ENCODE results near the gene CHCHD6.

CHCHD6 gene

DNA sequence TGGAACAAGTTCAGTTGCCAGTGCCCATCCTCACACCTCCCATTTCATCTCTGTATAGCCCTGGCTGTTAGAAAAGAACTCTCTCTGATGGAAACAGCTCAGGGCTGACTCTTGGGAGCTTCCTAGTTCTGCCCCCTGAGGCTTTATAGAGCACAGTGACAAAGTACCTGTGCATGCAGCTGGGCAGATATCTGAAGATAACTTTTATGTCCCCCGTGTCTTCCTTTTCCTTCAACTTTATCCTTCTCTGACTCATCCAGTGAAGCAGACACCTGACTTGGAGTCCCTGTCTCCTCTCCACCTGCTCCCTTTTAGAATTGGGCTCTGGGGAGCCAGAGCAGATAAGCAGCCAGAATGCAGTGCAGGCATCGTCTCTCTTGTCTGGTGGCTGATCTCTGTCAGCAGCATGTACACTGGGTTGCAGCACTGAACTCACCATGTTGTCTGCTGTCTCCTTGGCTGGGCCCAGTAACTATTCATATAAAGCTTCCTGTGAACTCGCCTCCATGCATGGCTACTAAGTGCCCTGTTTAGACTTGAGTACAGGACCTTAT lies 225.0 kb downstream of the CHCHD6 start:
- DNase-seq, result no peak

DNA sequence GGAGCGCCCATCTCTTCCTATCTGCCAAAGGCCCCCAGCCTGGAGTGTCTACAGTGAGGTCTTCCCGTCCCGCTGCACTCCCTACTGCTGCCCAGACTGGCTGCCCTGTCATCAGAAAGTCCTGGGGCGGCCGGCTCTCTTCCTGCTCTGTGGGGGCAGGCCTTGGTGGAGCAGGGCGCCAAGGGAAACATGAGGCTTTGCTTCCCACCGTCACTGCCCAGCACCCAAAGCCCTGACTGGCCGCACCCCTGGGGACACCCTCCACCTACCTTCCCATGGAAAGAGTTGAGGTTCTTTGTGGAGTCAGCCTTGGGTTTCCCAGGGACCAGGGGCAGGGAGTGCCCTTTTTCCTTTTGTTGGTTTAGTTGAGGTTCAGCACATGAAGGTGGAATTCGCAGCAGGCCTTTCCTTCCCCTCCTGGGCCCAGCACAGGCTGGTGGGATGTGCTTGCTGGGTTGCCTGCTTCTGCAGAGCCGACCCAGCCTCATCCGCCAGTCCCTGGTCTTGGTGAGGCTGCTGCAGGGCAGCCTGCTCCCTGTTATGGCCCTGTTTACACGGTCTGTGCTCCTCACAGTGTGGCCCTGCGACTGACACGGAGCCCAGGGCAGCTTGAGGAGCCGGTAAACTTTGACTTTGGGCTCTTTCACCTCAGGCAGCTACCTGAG lies 227.0 kb downstream of the CHCHD6 start:
- DNase-seq, result no peak

DNA sequence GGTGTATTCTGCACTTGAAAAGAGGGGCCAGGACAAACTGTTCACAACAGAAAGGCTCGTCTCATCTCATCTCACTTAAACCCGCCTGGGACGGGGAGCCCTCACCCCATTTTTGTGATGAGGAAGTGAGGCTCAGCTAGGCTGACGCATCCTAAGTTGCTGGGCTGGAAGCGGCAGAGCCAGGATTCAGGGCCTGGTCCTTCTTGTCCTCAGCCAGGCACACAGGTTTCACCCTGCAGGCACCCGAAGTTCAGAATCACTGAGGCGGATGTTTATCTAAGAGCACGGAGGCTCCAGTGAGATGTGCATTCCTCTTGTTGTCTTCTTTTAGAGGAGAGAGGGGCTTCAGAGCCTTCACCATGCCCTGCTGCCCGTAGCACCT lies 227.8 kb downstream of the CHCHD6 start:
- no peak for DNase-seq

DNA sequence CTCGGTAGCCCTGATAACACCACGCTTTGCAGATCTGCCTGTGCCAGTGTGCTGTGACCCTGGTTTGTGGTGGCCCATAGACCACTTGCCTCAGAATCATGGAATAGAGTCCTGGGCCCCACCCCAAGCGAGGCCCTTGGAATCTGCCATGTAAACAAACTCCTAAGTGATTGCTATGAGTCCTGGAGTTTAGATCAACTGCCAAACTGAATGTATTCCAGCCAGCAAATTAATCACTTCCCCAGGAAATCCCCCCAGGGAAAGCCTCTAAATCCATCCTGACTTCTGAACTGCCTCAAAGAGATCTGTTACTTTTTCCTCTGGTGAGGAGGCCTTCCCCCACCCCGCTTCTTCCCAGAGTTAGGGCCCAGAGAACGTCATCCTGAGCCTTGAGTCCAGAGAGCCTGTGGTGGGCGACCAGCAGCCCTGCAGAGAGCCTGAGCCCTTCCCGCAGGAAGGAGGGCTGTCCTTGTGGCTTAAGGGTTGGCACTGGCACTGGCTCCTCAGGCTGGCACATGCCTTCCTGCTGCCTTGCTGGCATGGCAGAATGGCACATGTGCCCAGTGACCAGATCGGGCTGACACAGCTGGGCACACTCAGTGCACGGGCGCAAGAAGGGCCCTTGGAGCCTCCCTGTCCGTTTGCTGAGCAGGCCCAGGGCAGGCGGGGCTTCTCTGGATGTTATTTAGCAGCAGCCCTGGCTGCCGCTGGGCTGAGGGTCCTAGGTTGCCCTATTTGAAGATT lies 228.3 kb downstream of the CHCHD6 start:
- no peak for DNase-seq

DNA sequence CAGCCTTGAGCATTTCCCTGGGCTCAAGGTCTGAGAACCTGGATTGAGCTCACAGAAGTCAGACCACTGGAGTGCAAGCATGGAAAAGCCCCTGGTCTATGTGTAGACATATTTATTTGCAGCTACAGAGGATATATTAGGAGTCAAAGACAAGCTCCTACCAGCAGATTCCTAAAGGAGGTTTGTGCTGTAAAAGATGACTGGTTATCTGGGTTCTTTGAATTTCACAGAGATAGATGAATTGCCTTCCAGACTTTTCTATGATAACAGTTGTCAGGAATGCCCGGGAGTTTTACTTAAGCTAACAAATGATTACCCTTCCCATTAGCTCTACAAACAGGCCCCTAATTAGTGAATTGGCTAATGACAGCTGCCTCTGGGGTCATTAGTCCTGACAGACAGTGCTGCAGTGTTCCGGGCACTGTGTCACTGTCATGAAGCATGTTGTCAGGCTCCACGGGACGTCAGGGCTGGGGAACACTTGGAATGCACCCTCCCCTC lies 230.0 kb downstream of the CHCHD6 start:
- no peak for DNase-seq

DNA sequence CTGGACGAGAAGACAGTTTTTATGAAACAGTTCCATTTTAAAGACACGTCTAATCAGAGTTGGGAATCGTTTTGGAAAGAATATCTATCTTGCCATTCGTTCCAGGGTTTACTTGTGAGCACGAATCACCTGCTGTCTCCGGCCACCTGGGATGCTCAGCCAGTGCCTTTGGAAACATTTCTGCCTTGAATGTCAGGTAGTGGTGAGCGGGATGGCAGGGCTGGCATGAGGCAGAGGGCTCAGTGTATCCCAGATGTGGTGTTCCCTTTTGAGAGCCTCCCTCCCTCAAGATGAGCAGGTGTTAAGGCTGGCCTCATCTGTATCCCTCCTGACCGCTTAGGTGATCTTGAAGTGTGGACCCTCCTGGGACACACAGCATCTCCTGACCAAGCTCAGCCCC lies 231.0 kb downstream of the CHCHD6 start:
- DNase-seq, result no peak

DNA sequence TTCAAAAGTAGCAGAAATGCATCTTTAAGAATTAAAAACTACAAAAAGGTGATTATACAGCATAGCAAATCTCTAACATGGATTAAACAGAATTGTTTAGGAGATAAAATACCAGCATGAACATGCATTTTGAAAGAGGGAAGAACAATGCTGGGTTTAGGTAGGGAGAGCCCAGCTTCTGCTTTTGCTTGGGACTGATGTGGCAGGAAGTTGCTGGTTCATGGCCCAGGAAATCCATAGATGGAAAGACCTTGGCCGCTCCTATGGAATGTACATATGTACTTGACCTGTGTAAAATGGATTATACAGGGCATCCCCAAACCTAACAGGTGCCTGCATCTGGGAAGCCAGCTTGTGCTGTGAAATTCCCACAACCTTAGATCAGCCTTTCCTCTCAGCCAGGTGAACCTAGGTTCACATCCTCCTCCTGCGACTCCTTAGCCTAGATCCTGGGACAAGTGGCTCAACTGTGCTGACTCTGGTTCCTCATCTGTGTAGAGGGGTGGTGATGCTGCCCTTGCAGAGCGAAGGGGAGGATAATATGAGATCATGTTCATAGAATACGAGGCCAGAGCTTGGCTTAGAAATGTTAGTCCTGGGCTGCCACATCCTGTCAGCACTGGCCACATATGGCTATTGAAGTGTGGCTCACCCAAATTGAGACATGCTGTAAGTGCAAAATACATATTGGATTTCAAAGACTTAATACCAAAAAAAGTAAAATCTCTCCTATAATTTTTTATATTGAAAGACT lies 231.9 kb downstream of the CHCHD6 start:
- no peak for DNase-seq

DNA sequence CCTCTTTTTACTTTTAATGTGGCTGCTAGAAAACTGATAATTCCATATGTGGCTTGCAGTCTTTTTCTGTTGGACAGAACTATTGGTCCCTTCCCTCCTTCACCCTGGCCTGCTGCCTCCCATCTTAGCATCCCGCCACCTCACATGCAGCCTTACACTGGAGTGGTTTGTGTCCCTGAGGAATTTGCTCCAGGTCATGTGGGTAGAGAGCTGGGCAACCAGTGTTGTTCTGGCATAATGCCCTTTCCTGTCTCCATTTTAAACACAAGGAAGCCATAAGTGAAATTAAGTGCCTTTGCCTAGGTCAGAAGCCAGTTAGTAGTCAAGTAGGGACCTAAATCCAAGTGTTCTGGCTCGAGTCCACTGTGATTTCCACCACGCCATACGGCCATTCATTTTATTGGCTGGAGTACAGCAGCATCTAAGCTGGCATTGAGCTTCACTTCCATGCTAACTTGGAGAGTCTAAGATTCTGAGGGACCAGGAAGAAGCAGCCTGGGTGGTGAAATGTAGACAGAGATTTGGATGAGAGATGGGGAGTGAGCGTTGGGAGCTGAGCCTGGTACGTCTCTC lies 232.9 kb downstream of the CHCHD6 start:
- DNase-seq, result no peak

DNA sequence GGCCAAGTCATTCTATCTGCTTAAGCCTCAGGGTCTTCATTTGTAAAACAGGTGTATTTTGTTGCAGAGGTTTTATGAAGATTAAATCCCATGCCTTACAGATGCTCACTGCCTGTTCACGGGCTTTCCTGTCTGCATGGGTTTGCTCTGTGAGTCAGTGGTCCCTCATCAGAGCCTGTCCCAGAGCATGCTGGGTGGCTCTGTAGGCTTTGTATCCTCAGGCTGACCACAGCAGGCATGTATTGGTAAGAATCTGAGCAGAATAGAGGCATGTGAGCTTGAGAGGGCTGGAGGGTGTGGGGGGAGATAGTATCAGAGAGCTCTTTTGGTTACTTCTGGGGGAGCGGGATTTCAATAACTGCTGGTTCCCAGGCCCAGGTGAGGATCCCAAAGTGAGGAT lies 233.5 kb downstream of the CHCHD6 start:
- no peak for DNase-seq

DNA sequence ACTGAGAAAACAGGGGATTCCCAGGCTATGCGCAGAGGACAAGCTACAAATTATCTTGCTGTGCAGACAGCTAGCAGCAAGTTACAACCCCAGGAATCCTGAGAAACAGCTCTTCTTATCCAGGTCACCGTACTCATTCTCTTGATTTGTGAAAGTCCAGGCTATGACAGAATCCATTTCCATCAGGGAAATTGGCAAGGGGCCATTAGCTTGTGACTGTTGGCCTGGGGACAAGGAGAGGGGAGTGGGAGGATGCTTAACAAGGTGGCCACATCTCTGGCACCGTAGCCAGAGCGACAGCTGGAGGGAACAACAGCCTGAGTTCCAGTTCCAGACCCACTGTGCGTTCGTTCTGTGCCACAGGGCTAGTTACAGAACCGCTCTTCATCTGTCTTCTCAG lies 233.9 kb downstream of the CHCHD6 start:
- DNase-seq, result no peak

DNA sequence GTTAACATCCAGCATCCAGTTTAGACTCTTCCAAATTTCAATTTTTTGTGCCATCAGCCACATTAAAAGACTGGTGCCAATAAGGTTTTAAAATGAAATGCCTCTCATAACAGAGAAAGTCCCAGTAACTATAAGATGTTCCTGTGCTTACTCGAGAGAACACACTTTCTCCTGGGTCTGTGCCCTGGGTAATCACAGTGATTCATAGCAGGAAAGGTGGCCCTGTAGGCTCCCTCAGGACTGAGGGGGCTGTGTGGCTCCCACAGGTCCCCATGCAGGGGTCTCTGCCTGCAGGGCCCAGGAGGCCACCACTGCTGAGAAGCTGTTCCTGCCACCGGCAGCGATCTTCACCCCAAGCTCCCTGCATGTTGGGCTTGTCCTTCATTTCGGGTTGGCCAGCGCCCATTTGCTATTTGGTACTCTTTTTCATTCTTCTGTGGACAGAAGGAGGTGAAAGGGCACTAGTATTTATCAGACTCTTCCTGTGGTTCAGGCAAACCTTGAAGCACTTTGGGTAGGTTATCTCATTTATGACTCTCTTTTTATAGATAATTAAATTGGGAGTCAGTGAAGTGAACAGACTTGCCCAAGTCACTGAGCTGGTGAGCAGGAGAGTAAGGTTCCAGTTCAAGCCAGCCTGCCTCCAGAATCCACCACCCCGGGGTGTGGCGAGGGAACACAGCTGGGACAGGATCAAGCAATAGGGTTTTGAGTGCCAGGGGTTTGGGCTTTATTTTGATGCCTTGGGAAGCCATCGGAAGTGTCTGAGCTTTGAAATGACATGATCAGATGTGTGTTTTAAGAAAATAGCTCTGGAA lies 234.7 kb downstream of the CHCHD6 start:
- no peak for DNase-seq

DNA sequence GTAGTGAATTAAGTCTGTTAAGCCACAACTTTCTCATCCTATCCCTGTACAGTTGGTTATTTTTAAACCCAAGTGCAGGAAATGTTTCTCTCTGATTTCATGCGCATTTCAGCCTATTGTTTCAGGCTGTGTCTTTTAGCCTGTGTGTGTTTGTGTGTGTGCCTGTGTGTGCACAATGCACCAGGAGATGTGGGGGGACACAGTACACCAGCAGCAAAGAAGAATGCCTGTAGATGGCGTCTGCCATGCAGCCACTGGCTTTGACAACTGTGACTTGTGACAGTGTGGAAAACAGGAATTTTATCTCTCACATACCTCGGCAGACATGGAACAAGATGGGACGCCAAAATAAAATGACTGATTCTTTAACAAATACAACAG lies 235.3 kb downstream of the CHCHD6 start:
- DNase-seq, result no peak

DNA sequence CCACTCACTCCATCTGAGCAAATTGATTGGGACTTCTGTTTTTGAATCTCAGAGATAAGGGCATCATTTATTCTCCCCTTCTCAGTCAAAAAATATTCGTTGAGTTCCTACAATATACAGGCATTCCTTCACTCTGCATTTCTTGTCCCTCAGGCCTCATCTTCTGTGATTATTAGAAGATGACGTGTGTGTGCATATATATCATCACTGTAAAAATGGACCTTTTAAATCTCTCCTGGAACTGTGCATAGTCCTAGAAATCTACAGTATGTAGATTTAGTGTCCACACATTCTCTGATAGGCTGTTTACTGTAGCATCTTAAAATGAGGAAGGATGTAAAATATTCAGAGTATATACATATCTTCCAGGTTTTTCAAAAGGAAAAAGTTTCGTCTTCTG lies 235.7 kb downstream of the CHCHD6 start:
- no peak for DNase-seq

DNA sequence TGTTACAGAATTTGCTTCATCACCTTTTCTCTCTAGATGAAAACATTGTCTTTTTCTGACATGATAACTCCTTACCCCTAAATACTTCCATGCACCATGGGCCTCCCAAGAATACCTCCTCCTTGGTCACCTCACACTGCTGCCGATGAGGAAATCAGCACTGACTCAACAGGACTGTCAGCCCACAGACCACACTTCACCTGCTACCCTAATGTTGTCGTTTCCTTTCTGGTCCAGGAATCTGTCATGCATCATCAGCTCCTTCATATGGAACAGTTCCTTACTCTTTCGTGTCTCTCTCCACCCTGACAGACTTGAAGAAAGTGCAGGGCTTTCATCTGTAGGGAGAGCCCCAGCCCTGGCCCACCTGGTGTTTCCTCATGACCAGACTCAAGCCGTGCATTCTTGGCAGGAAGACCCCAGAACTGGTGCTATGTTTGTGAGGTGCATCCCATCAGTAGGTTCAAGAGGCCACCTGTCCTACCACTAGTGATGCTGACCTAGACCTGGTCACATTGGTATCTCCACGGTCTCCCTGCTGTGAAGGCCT lies 237.8 kb downstream of the CHCHD6 start:
- no peak for DNase-seq

DNA sequence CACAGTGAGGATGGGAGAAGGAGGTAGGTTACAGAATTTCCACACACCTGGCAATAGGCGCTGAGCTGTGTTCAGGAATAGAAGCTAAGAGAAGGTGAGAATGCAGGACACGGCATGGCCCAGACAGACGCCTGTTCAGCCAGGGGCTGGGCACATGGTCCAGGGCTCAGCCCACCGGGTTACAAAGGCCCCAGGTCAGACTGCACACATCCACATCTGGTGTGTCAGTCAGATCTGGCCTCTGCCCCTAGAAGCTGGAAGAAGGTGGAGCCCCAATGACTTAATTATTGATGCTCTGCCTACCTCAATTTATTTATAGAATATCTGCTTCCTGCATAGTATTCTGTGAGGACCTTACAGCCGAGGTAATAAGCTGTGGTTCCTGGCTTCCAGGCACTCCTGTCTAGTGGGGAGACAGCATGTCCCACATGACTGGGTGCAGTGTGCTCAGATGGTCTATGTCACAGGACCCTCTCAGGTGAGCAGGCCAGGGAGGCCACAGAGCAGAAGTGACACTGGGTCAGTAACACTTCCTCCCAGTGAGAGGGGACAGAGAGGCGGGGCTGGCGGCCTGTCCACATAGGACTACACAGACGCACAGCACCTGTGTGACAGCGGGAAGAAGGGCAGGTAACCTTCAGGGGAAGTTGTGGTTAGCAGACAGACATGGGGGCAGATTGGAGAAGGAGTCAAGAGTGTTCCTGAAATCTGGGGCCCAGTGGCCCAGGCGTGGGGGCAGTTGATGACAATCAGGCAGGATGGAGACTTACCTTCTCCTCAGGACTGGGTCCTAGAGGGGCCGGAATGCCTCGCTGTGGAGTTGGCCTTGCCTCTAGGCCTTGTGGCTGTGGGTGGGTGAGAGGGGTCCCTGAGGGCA lies 240.3 kb downstream of the CHCHD6 start:
- DNase-seq, result no peak

DNA sequence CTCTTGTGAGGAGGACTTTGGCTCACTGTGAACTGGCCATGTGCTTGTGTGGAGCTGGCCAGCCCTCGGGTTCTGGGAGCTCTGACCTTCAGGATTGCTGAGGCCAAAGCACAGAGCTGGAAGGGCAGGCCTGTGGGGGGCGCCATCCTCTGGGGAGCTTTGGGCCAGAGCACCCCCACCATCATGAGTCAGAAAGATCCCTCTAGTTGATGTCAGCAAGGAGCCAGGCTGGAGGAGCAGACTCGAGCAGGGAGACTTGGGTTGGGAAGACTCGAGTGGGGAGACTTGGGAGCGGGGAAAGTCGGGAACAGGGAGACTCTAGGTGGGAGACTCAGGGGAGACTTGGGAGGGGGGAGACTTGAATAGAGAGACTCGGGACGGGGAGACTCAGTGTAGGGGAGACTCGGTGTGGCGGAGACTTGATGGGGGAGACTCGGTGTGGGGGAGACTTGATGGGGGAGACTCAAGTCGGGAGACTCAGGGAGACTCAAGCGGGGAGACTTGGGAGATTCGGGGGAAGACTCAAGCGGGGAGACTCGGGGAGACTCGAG lies 241.2 kb downstream of the CHCHD6 start:
- DNase-seq, result no peak

DNA sequence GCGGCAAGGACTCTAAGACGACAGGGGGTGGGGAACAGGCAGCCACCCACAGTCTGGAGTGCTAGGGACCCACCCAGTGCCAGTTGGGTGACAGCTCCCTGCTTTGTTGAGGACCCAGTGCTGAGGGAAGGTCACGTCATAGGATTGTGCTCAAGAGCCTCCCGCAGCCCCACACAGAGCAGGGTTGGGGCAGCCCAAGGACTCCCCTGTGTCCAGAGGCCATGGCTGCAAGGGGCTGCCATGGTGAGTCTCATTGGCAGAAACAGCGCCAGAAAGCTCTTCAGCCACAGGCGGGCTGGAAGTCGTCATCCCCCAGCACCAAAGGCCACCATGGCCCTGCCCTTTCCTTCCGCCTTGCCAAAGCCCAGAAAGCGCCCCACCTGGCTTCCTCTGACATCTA lies 241.9 kb downstream of the CHCHD6 start:
- no peak for DNase-seq

DNA sequence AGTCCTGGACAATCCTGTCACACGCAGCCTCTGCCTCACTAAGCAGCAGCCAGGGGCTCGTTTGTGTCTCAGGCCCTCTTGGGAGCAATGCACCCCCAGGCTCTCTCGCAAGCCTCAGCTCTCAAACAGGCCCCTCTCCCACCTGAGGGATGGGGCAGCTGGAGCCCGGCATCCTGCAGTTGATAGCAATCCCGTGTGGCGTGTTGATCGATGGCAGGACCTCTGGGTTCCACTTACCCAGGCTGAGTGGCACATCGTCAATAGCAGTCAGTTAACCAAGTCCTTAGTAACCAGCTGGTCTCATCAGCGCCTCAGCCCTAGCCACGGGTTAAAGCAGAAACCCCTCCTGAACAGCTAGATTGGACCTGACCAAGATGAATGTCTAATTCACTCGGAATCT lies 242.4 kb downstream of the CHCHD6 start:
- no peak for DNase-seq

DNA sequence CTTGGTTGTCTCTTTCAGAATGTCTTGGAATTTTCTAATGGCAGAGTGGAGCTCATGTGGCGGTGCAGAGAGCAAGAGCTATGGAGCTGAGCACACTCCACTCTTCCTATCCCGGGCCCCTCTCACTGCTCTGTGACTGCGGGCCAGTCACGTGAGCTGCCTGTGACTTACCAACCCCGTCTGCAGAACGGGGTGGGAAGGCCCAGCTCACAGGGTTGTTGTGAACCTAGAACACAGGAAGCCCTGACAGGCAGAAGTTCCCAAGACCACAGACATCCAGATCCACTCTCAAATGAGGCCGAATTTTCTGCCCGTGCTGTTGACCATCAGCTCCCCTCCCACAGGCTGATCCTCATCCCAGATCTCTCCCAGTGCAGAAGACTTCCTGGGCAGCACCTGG lies 243.4 kb downstream of the CHCHD6 start:
- no peak for DNase-seq

DNA sequence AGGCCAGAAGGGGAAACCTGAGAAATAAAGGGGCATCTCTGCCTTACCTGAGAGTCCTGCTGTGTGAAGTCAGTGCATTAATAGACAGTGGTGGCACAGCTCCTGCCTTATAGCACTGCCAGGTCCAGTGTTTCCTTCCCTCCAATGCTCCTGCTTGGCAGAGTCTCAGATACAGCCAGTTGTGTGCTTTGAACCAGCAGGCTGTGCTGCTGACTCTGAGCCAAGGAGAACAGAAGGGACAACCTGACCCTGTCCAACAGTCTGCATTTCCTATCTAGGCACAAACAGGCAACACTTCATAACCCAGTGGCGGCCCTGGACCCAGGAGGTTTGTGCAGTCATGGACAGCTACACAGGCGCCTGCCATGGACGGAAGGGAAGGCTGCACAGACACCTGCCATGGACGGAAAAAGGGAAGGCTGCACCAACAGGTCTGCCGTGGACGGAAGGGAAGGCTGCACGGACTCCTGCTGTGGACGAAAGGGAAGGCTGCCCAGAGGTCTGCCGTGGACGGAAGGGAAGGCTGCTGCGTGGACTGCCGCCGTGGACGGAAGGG lies 245.0 kb downstream of the CHCHD6 start:
- no peak for DNase-seq
